Osteoblast (primary cell): ENCODE results near the gene NRG2. TPM values are rescaled to one million over a fixed set of nuclear protein-coding genes. Genes with fewer than 3 reads are reported as not detected.

Source experiments
- DNase-seq: peaks from one replicate; pipeline ENCODE4 v3.0.0; 2011; ENCODE audit warnings: low spot score, mixed read lengths; ENCODE audit not compliant: insufficient read length; ENCODE audit errors: missing footprints
- H2AFZ ChIP-seq: 2 replicates; pipeline ENCODE4 v1.6.0; 2011; ENCODE audit warnings: mild to moderate bottlenecking, low read length
- H3K27ac ChIP-seq: 2 replicates; pipeline ENCODE4 v1.5.1; 2011; ENCODE audit warnings: mild to moderate bottlenecking, low read depth, low read length, moderate library complexity
- H3K27me3 ChIP-seq: 2 replicates; pipeline ENCODE4 v1.6.0; 2012; ENCODE audit warnings: mild to moderate bottlenecking, control low read depth, inconsistent platforms, low read length, moderate library complexity; ENCODE audit not compliant: insufficient read depth
- H3K36me3 ChIP-seq: 2 replicates; pipeline ENCODE4 v1.5.1; 2011; ENCODE audit warnings: mild to moderate bottlenecking, low read length, control low read depth, moderate library complexity; ENCODE audit not compliant: insufficient read depth
- H3K4me1 ChIP-seq: 2 replicates; pipeline ENCODE4 v1.5.1; 2011; ENCODE audit warnings: mild to moderate bottlenecking, low read length, control low read depth, moderate library complexity; ENCODE audit not compliant: insufficient read depth
- H3K4me2 ChIP-seq: 2 replicates; pipeline ENCODE4 v1.6.0; 2011; ENCODE audit warnings: mild to moderate bottlenecking, low read length; ENCODE audit not compliant: insufficient read depth
- H3K4me3 ChIP-seq: fragments of 200-600 bp; sonication (generic); 3 replicates; pipeline ENCODE4 v1.5.1; 2012; ENCODE audit warnings: mild to moderate bottlenecking, low read length, inconsistent platforms; ENCODE audit not compliant: insufficient read depth
- H3K79me2 ChIP-seq: 2 replicates; pipeline ENCODE4 v1.6.0; 2012; ENCODE audit warnings: mild to moderate bottlenecking, low read length, control low read depth, inconsistent platforms; ENCODE audit not compliant: insufficient read depth
- H3K9me3 ChIP-seq: 2 replicates; pipeline ENCODE4 v1.5.1; 2011; ENCODE audit warnings: low read depth, low read length, control low read depth
- H4K20me1 ChIP-seq: 2 replicates; pipeline ENCODE4 v1.6.0; 2012; ENCODE audit warnings: mild to moderate bottlenecking, low read length, control low read depth; ENCODE audit not compliant: insufficient read depth
- CTCF ChIP-seq: IDR thresholded peaks from 2 replicates; pipeline ENCODE4 v1.5.1; 2011; ENCODE audit warnings: mild to moderate bottlenecking, low read depth, low read length, moderate library complexity; ENCODE audit errors: extremely low read depth
- total RNA-seq: library from RNA; depleted of rRNA; stranded (reverse); fragments of >200 nt; gene quantifications from 2 replicates; pipeline ENCODE4 v1.2.3, GENCODE V29; 2012

Gene NRG2
- total RNA-seq, 1 donor = 0.72 TPM

GRCh38 chr5:139849501-139849900 is 193.6 kb downstream of the NRG2 start:
- H3K27me3 ChIP-seq = peaks cover 48% of the 10 kb centered on the region

GRCh38 chr5:139848508-139849100 is 194.5 kb downstream of the NRG2 start:
- TF ChIP-seq CTCF = no peak
- DNase-seq = peak; percentile 83
- no peaks in the 10 kb centered on the region for H3K4me1 ChIP-seq
- H3K27me3 ChIP-seq = peaks cover 43% of the 10 kb centered on the region
- no peaks in the 10 kb centered on the region for H3K9me3 ChIP-seq
- no peak overlapping the region for H3K27ac ChIP-seq
- H3K36me3 ChIP-seq = no peaks in the 10 kb centered on the region
- H2AFZ ChIP-seq = no peak overlapping the region
- H4K20me1 ChIP-seq = peaks cover 4% of the 10 kb centered on the region
- peak overlapping the region; percentile 55 for H3K4me3 ChIP-seq
- H3K4me2 ChIP-seq = peak overlapping the region; percentile 32
- no peaks in the 10 kb centered on the region for H3K79me2 ChIP-seq

More at GRCh38 chr5:139849501-139849900, 193.6 kb downstream of the NRG2 start:
- TF ChIP-seq CTCF = no peak
- no peak overlapping the region for H3K27ac ChIP-seq
- H2AFZ ChIP-seq = no peak overlapping the region
- H3K4me1 ChIP-seq = no peaks in the 10 kb centered on the region
- peaks cover 4% of the 10 kb centered on the region for H4K20me1 ChIP-seq
- DNase-seq = peak; percentile 77
- H3K36me3 ChIP-seq = no peaks in the 10 kb centered on the region
- no peak overlapping the region for H3K4me2 ChIP-seq
- H3K4me3 ChIP-seq = no peak overlapping the region
- H3K9me3 ChIP-seq = no peaks in the 10 kb centered on the region
- H3K79me2 ChIP-seq = no peaks in the 10 kb centered on the region

DNA sequence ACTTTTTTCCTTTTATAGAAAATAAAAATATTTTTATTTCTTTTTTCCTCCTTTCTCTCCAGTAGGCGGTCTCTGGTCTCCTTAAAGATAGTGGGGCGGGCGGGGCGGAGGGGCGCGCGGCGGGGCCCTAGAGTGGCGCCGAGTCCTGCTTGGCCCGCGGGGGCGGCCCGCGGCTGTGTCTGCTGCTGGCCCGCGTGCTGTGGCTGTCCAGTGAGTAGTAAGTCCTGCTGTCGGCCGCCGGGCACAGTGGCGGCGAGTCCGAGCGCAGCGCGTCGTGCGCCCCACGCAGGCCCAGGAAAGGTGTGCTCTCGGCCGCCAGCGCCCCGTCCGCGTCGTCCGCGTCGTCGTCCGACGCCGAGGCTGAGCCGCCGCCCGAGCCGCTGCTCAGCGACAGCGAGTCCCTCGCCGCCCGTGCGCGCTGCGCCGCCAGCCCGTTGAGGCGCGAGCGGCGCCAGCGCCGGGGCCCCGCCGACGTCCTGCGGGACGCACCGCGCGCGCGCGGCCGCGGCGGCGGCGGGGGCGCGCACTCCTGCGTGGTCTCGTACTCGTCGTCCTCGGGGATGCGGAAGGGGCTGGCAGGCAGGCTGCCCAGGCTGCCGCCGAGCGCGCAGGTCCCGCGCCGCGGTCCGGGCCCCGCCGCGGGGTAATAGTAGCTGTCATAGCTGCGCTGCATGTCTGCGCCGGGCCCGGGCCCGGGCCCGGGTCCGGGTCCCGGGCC is 195.2 kb downstream of the NRG2 start:
- H3K4me1 ChIP-seq = no peaks in the 10 kb centered on the region
- peak overlapping the region; percentile 32 for H3K4me2 ChIP-seq
- peak overlapping the region; percentile 15 for H2AFZ ChIP-seq
- peaks cover 4% of the 10 kb centered on the region for H4K20me1 ChIP-seq
- no peaks in the 10 kb centered on the region for H3K9me3 ChIP-seq
- H3K4me3 ChIP-seq = peak overlapping the region; percentile 55
- TF ChIP-seq CTCF = no peak
- H3K27ac ChIP-seq = no peak overlapping the region
- peak; percentile 95 for DNase-seq
- H3K79me2 ChIP-seq = no peaks in the 10 kb centered on the region
- peaks cover 49% of the 10 kb centered on the region for H3K27me3 ChIP-seq
- H3K36me3 ChIP-seq = no peaks in the 10 kb centered on the region

DNA sequence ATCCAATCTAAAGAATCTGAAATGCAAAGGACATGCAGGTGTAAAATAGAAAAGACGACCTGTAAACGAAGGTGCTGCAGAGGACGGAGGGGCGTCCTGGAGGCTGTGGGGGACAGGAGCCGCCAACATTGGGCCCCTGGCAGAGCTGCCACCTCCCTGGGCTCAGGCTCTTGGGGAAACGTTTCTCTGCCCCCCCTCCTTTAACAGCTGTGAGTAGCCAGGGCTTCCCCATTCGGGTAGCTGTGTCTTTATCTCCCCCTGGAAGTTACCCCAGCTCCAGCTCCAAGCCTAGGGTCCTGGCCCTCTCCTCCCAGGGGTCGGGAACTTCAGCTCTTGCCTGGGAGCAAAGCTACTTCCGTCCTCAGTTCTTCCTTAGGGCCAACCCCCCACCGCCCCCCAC is 196.0 kb downstream of the NRG2 start:
- Histone ChIP-seq H3K27ac (no peak overlapping the region), H3K9me3 (no peaks in the 10 kb centered on the region), H3K4me3 (no peak overlapping the region), H3K4me1 (no peaks in the 10 kb centered on the region), H2AFZ (no peak overlapping the region), H3K27me3 (peaks cover 57% of the 10 kb centered on the region), H3K79me2 (no peaks in the 10 kb centered on the region), H4K20me1 (no peaks in the 10 kb centered on the region), H3K4me2 (no peak overlapping the region), H3K36me3 (no peaks in the 10 kb centered on the region)
- DNase-seq = peak; percentile 66
- TF ChIP-seq CTCF = no peak
